ENCODE data around the gene NCAN.

DNA sequence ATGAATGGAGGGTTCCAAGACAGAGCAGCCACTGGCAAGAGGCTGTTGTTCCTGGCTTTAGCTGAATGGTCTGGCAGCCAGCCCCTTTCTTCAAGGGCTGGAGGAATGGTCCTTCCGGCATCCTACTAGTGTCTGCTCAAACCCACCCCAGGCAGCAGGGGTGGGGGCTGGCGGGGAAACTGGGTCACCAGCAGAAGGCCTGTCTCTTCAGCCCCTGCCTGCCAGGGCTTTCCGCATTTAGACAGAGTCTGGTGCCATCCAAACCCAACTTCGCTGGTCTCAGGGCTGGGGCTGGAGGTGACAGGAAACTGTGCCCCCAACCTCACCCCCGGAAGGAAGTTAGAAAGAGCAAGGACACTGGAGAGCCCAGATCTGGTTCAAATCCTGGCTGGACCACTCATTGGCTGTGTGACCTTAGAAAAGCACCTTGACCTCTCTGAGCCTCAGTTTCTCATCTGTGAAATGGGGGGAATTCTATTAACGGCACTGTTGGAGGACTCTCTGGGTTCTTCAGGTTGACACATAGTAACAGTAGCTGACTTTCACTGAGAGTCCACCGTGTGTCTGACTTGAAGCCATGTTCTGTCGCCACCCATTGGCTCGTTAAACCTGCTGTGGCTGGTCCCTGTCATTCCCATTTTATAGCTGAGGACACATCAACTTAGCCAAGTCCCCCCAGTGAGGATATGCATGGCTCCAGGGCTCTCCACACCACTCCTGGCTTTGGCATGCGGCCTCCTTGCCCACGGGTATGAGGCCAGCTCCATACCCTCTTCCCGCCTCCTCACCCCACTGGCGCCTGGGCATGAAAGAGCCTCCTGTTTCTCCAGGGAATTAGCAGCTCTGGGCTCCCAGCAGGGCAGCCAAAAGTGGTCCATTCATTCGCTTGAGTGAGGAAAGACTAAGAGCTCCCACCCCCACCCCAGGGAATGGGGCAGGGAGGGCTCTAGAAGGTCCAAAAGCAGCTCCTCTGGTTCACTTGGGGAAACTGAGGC lies 6.0 kb upstream of the NCAN start:
- TF ChIP-seq POLR2A (IDR thresholded peaks at IDR 0.05; ENCODE audit: low read length): no peak
- TF ChIP-seq GATA1 (IDR thresholded peaks at IDR 0.05; ENCODE audit: low read depth, low read length): no peak

Data from erythroblast (primary cell).